HG02610 (cell line): ENCODE measurements around the gene ZNF627.
"Not testable (repeated sequence)": the region's sequence is repeated elsewhere in the genome, so short reads cannot be mapped to it uniquely, and the experiment has no call there.

ENCODE experiments used
- ATAC-seq: cut with Tn5 transposase; IDR thresholded peaks from one replicate; pipeline ENCODE4 v1.9.1; 2021; ENCODE audit warnings: mild to moderate bottlenecking, moderate library complexity; ENCODE audit not compliant: unreplicated experiment

Gene ZNF627

DNA sequence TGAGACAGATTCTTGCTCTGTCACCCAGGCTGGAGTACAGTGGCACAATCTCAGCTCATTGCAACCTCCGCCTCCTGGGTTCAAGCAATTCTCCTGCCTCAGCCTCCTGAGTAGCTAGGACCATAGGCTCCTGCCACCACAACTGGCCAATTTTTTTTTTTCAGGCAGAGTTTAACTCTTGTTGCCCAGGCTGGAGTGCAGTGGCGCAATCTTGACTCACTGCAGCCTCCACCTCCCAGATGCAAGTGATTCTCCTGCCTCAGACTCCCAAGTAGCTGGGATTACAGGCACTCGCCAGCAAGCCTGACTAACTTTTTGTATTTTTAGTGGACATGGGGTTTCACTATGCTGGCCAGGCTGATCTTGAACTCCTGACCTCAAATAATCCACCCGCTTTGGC is 23.5 kb upstream of the ZNF627 start:
- ATAC-seq, result not testable (repeated sequence)

DNA sequence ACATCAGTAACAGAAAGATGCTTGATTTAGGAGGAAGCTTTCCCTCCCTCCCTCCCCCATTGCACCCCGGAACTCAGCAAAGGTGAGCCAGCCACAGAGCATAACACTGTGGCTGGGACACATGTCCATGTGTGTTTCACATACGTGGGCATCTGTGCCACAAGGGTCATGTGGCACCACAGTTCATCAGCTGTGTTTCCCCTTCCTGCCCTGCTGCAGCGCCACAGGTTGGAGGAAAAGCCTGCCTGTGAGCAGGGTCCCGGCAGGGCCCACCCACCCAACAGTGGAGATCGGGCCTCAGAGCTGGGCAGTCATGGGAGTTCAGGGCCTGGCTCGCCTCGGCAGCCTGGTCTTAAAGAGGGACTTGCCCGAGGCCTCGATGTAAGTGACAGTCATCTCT is 22.6 kb upstream of the ZNF627 start:
- no peak for ATAC-seq

DNA sequence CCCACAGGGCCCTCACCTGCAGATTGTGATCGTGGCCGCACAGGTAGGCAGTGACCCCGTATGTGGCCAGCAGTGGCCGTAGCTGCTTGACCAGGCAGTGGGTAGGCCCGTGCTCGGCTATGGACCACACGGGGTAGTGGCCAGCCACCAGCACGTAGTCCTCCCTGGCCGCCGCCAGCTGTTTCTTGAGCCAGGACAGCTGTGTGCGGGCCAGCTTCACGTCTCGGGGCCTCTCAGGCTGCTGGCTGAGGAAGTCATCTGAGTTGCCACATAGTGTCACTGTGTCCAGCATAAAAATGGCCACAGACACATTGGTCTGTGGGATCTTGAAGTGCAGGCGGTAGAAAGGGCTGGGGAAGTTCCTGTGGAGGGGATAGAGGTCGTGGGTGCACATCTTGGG is 21.1 kb upstream of the ZNF627 start:
- no peak for ATAC-seq

GRCh38 chr19:11577451-11578257 is 19.6 kb upstream of the ZNF627 start, which contains the start of gene ACP5:
ACP5 (minus strand) TSS chr19:11577645; CDS start chr19:11577317, 328 bp downstream.
- no peak for ATAC-seq

GRCh38 chr19:11578258-11579142 is 18.8 kb upstream of the ZNF627 start:
- ATAC-seq, result no peak

GRCh38 chr19:11580116-11580515 is 17.2 kb upstream of the ZNF627 start:
- ATAC-seq, result no peak

DNA sequence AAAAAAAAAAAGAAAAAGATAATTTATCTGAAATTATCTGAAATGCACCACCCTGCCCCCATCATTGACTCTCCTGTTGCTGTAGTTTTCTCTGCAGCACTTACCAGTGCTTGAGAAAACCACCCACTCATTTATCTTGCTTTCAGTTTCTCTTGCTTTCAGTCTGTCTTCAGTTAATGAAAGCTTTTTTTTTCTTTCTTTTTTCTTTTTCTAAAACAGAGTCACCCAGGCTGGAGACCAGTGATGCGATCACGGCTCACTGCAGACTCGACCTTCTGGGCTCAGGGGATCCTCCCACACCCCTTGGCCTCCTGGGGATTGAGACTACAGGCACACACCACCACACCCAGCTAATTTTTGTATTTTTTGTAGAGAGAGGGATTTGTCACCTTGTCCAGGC is 15.5 kb upstream of the ZNF627 start:
- ATAC-seq, result peak; percentile 64

GRCh38 chr19:11586331-11586730 is 11.0 kb upstream of the ZNF627 start:
- no peak for ATAC-seq

GRCh38 chr19:11587302-11587974 is 9.8 kb upstream of the ZNF627 start:
- no peak for ATAC-seq

DNA sequence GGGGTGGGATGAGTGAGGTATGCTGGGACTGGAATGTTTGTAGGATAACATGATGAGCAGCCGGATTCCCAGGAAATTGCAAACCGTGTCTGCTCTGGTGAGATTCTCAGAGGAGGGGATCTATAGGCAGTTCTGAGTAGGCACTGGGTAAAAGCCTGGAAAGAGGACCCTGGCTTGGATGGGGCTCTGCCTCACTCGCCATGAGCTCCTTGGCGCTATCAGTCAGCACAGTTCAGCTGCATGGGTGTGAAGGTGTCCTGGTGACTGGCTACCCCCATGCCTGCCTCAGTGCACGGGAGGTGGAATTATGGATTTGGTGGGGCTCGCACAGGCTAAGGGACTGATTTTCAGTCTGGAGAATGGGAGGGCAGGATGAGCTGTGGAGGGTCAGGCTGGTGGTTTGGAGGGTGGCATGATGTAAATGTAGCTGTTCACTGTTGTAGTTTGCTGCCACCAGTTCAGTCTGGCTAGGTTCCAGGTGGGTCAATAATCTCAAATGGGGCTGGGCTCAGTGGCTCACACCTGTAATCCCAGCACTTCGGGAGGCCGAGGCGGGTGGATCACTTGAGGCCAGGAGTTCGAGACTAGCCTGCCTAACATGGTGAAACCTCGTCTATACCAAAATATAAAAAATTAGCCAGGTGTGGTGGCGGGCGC is 9.2 kb upstream of the ZNF627 start:
- ATAC-seq, result no peak

DNA sequence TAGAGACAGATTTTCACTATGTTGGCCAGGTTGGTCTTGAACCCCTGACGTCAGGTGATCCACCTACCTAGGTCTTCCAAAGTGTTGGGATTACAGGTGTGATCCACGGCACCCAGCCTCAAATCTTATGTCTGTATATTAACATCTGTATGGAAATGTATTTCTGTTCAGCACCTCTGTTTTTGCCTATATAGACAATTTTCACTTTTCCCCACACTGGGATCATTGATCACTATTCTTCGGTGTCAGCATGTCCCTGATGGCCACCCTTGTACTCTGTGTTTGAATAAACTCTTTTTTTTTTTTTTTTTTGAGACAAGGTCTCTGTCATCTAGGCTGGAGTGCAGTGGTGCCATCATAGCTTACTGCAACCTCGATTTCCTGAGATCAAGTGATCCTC is 3.2 kb upstream of the ZNF627 start:
- no peak for ATAC-seq

DNA sequence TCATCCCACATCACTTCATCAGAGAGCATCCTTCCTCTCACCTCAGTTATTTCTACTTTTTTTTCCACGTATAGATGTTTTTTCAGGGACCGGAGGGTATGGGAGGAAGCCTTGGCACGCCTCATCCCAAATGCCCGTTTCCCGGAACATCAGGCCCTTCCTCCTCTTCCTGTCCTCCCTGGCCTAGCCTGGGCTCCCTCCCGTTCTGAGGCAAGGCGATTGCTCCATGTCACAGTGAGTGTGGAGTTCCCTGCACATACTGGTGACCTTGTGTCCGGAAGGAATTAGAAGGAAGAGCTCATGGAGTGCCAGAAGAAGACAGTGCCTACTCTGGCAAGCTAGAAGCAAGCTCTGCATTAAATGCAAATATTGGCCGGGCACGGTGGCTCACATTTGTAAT is 1.1 kb upstream of the ZNF627 start:
- no peak for ATAC-seq

- no peak for ATAC-seq
These were observed 810 bp downstream of the ZNF627 start for GRCh38 chr19:11598103-11598483.

DNA sequence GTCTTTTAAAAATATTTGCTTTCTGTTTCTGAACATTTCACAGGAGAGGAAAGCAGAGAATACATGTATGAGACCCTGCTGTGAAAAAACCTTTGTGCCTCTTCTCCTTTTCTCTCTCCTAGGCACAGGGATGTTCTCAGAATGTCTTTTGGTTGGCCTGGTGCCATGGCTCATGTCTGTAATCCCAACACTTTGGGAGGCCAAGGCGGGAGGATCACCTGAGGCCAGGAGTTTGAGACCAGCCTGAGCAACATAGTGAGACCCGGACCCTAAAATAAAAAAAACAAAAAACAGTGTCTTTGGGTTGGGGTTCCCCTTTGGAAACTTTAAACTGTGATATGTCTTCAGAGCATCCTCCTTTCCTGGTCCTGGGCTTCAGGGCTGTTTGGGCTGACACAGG is 1.5 kb downstream of the ZNF627 start:
- no peak for ATAC-seq

DNA sequence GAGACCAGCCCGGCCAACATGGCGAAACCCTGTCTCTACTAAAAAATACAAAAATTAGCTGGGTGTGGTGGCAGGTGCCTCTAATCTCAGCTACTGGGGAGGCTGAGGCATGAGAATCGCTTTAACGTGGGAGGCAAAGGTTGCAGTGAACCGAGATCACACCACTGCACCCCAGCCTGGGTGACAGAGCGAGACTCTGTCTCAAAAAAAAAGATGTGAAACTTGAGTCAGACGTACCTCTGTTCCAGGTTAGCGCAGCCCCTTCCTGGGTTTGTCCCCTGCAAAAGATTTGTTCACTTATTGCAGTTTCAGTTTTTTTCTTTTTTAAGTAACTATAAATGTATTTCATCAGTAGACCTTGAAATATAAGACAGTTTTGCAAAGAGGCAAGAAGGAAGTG is 2.4 kb downstream of the ZNF627 start:
- ATAC-seq, result not testable (repeated sequence)

- no peak for ATAC-seq
These were observed 9.2 kb downstream of the ZNF627 start for GRCh38 chr19:11606484-11606883.

DNA sequence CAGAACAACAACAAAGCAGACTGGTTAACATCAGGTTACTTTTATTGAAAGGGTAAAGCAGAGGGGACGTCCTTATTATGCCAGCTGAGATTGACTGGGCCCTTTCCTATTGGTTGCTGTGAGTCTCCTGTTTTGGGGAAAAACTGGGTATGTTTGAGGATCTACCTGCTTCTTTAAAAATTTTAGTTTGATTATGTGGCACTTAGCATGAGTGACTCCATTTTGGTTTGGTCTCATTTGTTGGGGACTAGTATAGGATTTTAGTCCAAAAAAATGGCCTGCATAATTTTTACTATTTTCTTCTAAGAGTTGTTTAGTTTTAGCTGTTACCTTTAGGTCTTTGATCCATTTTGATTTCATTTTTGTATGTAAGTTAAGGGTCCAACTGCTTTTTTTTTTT is 14.4 kb downstream of the ZNF627 start:
- ATAC-seq, result no peak

DNA sequence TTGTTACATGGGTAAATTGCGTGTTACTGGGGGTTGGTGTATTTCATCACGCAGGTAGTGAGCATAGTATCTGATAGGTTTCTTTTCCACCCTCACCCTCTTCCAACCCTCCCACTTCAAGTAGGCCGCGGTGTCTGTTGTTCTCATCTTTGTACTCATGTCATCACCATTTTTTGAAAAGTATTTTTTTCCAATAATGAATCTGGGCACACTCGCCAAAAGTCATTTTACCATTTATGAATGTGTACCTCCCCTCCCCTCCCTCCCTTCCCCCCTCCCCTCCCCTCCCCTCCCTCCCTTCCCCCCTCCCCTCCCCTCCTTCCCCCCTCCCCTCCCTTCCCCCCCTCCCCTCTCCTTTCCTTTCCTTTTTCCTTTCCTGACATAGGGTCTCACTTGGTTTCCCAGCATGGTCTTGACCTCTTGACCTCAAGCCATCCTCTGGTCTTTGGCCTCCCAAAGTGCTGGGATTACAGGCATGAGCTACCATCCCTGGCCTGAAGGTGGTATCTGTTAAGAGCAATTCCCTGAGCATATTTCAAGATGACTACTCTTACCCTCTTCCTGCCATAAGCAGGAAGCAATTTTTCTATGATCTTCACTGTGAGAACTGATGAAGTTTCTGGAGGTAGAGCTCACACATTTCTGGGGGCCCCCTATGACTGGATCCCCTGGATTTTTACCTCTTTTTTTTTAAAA is 15.7 kb downstream of the ZNF627 start:
- ATAC-seq, result no peak

GRCh38 chr19:11617180-11618062 is 20.1 kb downstream of the ZNF627 start:
- ATAC-seq, result no peak
